Endothelial cell of umbilical vein (primary cell): Measurements from ENCODE around the gene ZNF624. TPM values are rescaled to one million over a fixed set of nuclear protein-coding genes. Genes with fewer than 3 reads are reported as not detected.
"Not testable (repeated sequence)": the region's sequence is repeated elsewhere in the genome, so short reads cannot be mapped to it uniquely, and the experiment has no call there.

Source experiments
- BruUV-seq: library from RNA; stranded (reverse); fragments of 400-500 nt; replicated peaks from 2 replicates; lab custom pipeline; 2021; lab: Mats Ljungman, UMichigan
- CTCF ChIA-PET: fragments of 300-600, 350-600 bp; sonication (Branson Sonifier 250); formaldehyde crosslinking; loops from one replicate; lab custom pipeline; 2021; ENCODE audit warnings: antibody characterized with exemption, inconsistent platforms; lab: Charles Lee
- POLR2A ChIA-PET: fragments of 300-600, 350-600 bp; sonication (Branson Sonifier 250); formaldehyde crosslinking; loops from one replicate; lab custom pipeline; 2021; ENCODE audit warnings: antibody characterized with exemption, inconsistent platforms; lab: Charles Lee
- DNase-seq: peaks from one replicate; pipeline ENCODE4 v3.0.0-alpha.2; 2011; ENCODE audit warnings: low read depth, low spot score
- FAIRE-seq: peaks from 2 replicates; lab custom pipeline; 2011; peaks lifted over from hg19 to GRCh38; lab: Jason Lieb, UNC
- H2AFZ ChIP-seq: 2 replicates; pipeline ENCODE4 v1.6.0; 2012; ENCODE audit warnings: low read depth, low read length, control low read depth, inconsistent platforms
- H3K27ac ChIP-seq: 2 replicates; pipeline ENCODE4 v1.5.1; 2011; ENCODE audit warnings: low read depth, mild to moderate bottlenecking, control low read depth, low read length, moderate library complexity; ENCODE audit not compliant: insufficient read depth
- H3K27me3 ChIP-seq, 2 experiments: 2 replicates each; pipeline versions ENCODE4 v1.6.0 to v1.6.1; 2011; ENCODE audit warnings: low read length in 2 of 2, mixed read lengths in 1 of 2; ENCODE audit not compliant: control insufficient read depth in 2 of 2, insufficient read depth in 2 of 2
- H3K36me3 ChIP-seq, 2 experiments: 2 replicates in 1 of 2; 3 replicates in 1 of 2; pipeline ENCODE4 v1.5.1; 2011; ENCODE audit warnings: low read length in 2 of 2, mild to moderate bottlenecking in 1 of 2, moderate library complexity in 1 of 2; ENCODE audit not compliant: control insufficient read depth in 2 of 2, insufficient read depth in 2 of 2; ENCODE audit errors: extremely low read depth in 1 of 2
- H3K4me1 ChIP-seq: 3 replicates; pipeline ENCODE4 v1.5.1; 2011; ENCODE audit warnings: mild to moderate bottlenecking, low read length; ENCODE audit not compliant: control insufficient read depth, insufficient read depth; ENCODE audit errors: extremely low read depth
- H3K4me2 ChIP-seq: 2 replicates; pipeline ENCODE4 v1.6.1; 2011; ENCODE audit warnings: low read length, control low read depth, mixed read lengths; ENCODE audit not compliant: insufficient read depth
- H3K4me3 ChIP-seq, 3 experiments: fragments of 200-600 bp in 1 of 3; sonication (generic), shearing (Covaris generic) in 1 of 3; replicated peaks in 1 of 3; 2 replicates each; pipeline ENCODE4 v1.5.1; 2011 to 2016; ENCODE audit warnings: control low read depth in 3 of 3, low read length in 3 of 3, mild to moderate bottlenecking in 2 of 3, inconsistent platforms in 1 of 3, low read depth in 1 of 3, moderate library complexity in 1 of 3; ENCODE audit not compliant: insufficient read depth in 1 of 3
- H3K79me2 ChIP-seq: 2 replicates; pipeline ENCODE4 v1.6.0; 2012; ENCODE audit warnings: low read length, inconsistent platforms; ENCODE audit not compliant: control insufficient read depth, insufficient read depth
- H3K9ac ChIP-seq: replicated peaks from 2 replicates; pipeline ENCODE3; 2011; ENCODE audit warnings: low read length, control low read depth; ENCODE audit not compliant: insufficient read depth; ENCODE audit errors: extremely low read depth
- H3K9me1 ChIP-seq: replicated peaks from 3 replicates; pipeline ENCODE4 v1.6.0; 2011; ENCODE audit warnings: mild to moderate bottlenecking, low read length; ENCODE audit not compliant: control insufficient read depth, insufficient read depth; ENCODE audit errors: extremely low read depth
- H3K9me3 ChIP-seq: replicated peaks from 2 replicates; pipeline ENCODE4 v1.5.1; 2012; ENCODE audit warnings: low read length, inconsistent platforms; ENCODE audit not compliant: control insufficient read depth, insufficient read depth
- H4K20me1 ChIP-seq: replicated peaks from 2 replicates; pipeline ENCODE3; 2011; ENCODE audit warnings: mild to moderate bottlenecking, low read length; ENCODE audit not compliant: control insufficient read depth, insufficient read depth; ENCODE audit errors: extremely low read depth
- CTCF ChIP-seq, 2 donors: IDR thresholded peaks; 1 replicate in 1 of 2; 2 replicates in 1 of 2; pipeline ENCODE4 v1.5.1; 2011; ENCODE audit warnings: low read length in 2 of 2, mild to moderate bottlenecking in 2 of 2, moderate library complexity in 2 of 2, control low read depth in 1 of 2, inconsistent platforms in 1 of 2, low read depth in 1 of 2; ENCODE audit not compliant: insufficient read depth in 1 of 2; ENCODE audit errors: extremely low read depth in 1 of 2
- dilution Hi-C: fragments of 300-500 bp; cut with MboI; formaldehyde crosslinking; loops from one replicate; pipeline ENCODE4 v1.15.0; 2019; ENCODE audit warnings: low sequenced_read_pairs; ENCODE audit not compliant: extremely low pct_ligation_motif_present
- intact Hi-C: fragments of 100-400 bp; cut with micrococcal nuclease; formaldehyde crosslinking; loops from one replicate; pipeline ENCODE4 v1.10.0; 2022
- polyA plus RNA-seq, 4 experiments: library from polyadenylated mRNA; depleted of rRNA in 3 of 4; stranded (reverse) in 3 of 4; unstranded in 1 of 4; fragments of >200 nt; gene quantifications; 2 replicates each; pipeline versions ENCODE4 v1.2.1 to v1.2.3, GENCODE V29; 2011 to 2012; ENCODE audit warnings: missing spikeins in 1 of 4
- total RNA-seq: library from RNA; stranded (reverse); gene quantifications from 2 replicates; pipeline ENCODE4 v1.2.3, GENCODE V29; 2021

ZNF624 gene
- total and polyA plus RNA-seq, 2 donors (not counting 3 experiments of a cell fraction or from before 2014, with no cell fraction given), result 0.77 to 5.7 TPM

- intact Hi-C loops, H3K27ac ChIP-seq, H3K9me3 ChIP-seq, H3K4me1 ChIP-seq, H2AFZ ChIP-seq, H3K4me2 ChIP-seq, H3K36me3 ChIP-seq, H3K9me1 ChIP-seq, H4K20me1 ChIP-seq, dilution Hi-C loops, FAIRE-seq, POLR2A ChIA-PET, BruUV-seq, H3K79me2 ChIP-seq, H3K27me3 ChIP-seq, H3K9ac ChIP-seq: not testable (repeated sequence)
- H3K4me3 ChIP-seq, result peak within 1 kb of the TSS in 1 of 3 experiments; percentile 9
- CTCF ChIA-PET, result interaction anchor here (1.1 kb wide), 1 partner anchor 154 kb away, joined by 6 read pairs; no protein-coding TSS in a partner anchor
- peak; percentile 27 for DNase-seq
- peak; percentile 42 to 64 for TF ChIP-seq CTCF (IDR thresholded peaks at IDR 0.05; ENCODE audit: extremely low read depth in 1 of 2, insufficient read depth in 1 of 2, low read depth in 1 of 2, low read length in 2 of 2)
Measured at GRCh38 chr17:16689731-16690281, 36.2 kb upstream of the ZNF624 start, which contains the start of gene CCDC144A. CCDC144A (plus strand) TSS chr17:16690241; CDS start chr17:16690401, 160 bp downstream.

- H3K27me3 ChIP-seq, H4K20me1 ChIP-seq, H3K9me3 ChIP-seq, H3K9ac ChIP-seq, POLR2A ChIA-PET, FAIRE-seq, H3K27ac ChIP-seq, H3K4me1 ChIP-seq, H3K79me2 ChIP-seq, H3K4me3 ChIP-seq, H3K36me3 ChIP-seq, H2AFZ ChIP-seq, intact Hi-C loops, H3K9me1 ChIP-seq, DNase-seq, dilution Hi-C loops, CTCF ChIA-PET, BruUV-seq, H3K4me2 ChIP-seq: not testable (repeated sequence)
Measured at GRCh38 chr17:16687151-16687550, 33.5 kb upstream of the ZNF624 start.

GRCh38 chr17:16686019-16686418 lies 32.4 kb upstream of the ZNF624 start:
- intact Hi-C loops, CTCF ChIA-PET, FAIRE-seq: not testable (repeated sequence)

More at GRCh38 chr17:16686019-16686418, 32.4 kb upstream of the ZNF624 start:
- POLR2A ChIA-PET, H3K9me1 ChIP-seq, H4K20me1 ChIP-seq, H3K4me2 ChIP-seq, BruUV-seq, H3K4me3 ChIP-seq, H3K27me3 ChIP-seq, H3K9ac ChIP-seq, H3K36me3 ChIP-seq, H3K79me2 ChIP-seq, H3K4me1 ChIP-seq, H2AFZ ChIP-seq, DNase-seq, H3K27ac ChIP-seq, H3K9me3 ChIP-seq, dilution Hi-C loops: not testable (repeated sequence)
